ENCODE results near the gene PURA. TPM values are rescaled to one million over a fixed set of nuclear protein-coding genes. Genes with fewer than 3 reads are reported as not detected.

PURA gene
- total and polyA plus RNA-seq, 2 donors (not counting 1 experiment from before 2014, with no cell fraction given): 2.2 to 23.5 TPM

GRCh38 chr5:140150201-140150600, 36.3 kb downstream of the PURA start:
- no peak overlapping the region for H3K9ac ChIP-seq (ENCODE audit: low read length)
- intact Hi-C loops (cut with micrococcal nuclease): no loop called here
- H3K4me3 Mint-ChIP-seq: no peak overlapping the region
- peaks cover 25% of the 10 kb centered on the region for H4K20me1 ChIP-seq (ENCODE audit: control insufficient read depth, insufficient read depth, low read length, poor library complexity, severe bottlenecking)
- POLR2A ChIA-PET: no interaction called here
- TF ChIP-seq EZH2 (IDR thresholded peaks at IDR 0.05; ENCODE audit: borderline replicate concordance, insufficient read depth, low read depth, low read length, poor library complexity, severe bottlenecking) (no peak), CTCF (IDR thresholded peaks at IDR 0.05) (no peak)
- peaks cover 14 to 17% of the 10 kb centered on the region in 2 donors for H3K4me1 ChIP-seq (ENCODE audit: control insufficient read depth in 2 of 2, insufficient read depth in 2 of 2, low read length in 2 of 2)
- H3K4me3 ChIP-seq (ENCODE audit: control extremely low read depth in 1 of 5, extremely low read depth in 1 of 5, insufficient read depth in 1 of 5, low read depth in 2 of 5, low read length in 4 of 5): no peak overlapping the region
- CTCF ChIA-PET: interaction anchor here (1.0 to 23.0 kb wide), 3 partner anchors 9 to 79 kb away, joined by 3 to 513 read pairs (median 5); no protein-coding TSS in a partner anchor
- no peak overlapping the region for H2AFZ ChIP-seq (ENCODE audit: insufficient read depth, low read depth, low read length, poor library complexity, severe bottlenecking)
- no peaks in the 10 kb centered on the region for H3K36me3 ChIP-seq (replicated peaks in 1 of 2; ENCODE audit: control extremely low read depth in 1 of 2, control insufficient read depth in 1 of 2, extremely low read depth in 1 of 2, insufficient read depth in 2 of 2, low read length in 1 of 2)
- no peaks in the 10 kb centered on the region for H3K9me3 Mint-ChIP-seq (ENCODE audit: insufficient read depth)
- H3K27me3 ChIP-seq (replicated peaks in 1 of 4; ENCODE audit: control extremely low read depth in 1 of 4, control insufficient read depth in 3 of 4, insufficient read depth in 4 of 4, low read length in 3 of 4): peaks cover 0 to 21% (median 7%) of the 10 kb centered on the region in 4 experiments
- peaks cover 0 to 3% (median 0%) of the 10 kb centered on the region in 3 donors for H3K9me3 ChIP-seq (ENCODE audit: control extremely low read depth in 1 of 3, control insufficient read depth in 2 of 3, insufficient read depth in 1 of 3, low read length in 2 of 3)
- no peak overlapping the region for H3K27ac ChIP-seq (ENCODE audit: low read length in 2 of 2)
- H3K27ac Mint-ChIP-seq: no peak overlapping the region
- WGBS (ENCODE audit: insufficient coverage): no CpG with 5 or more reads among the region's 2 CpGs
- DNase-seq (no peak), ATAC-seq (ENCODE audit: low read depth) (no peak)
- H3K27me3 Mint-ChIP-seq: peaks cover 12% of the 10 kb centered on the region
- no peak overlapping the region for H3K4me2 ChIP-seq (replicated peaks; ENCODE audit: low read depth, low read length, poor library complexity, severe bottlenecking)
- H3K4me1 Mint-ChIP-seq: peaks cover 17% of the 10 kb centered on the region
- H3K79me2 ChIP-seq (ENCODE audit: control insufficient read depth, insufficient read depth, low read length): peaks cover 9% of the 10 kb centered on the region

GRCh38 chr5:140151144-140152021, 37.5 kb downstream of the PURA start:
- Histone ChIP-seq H3K79me2 (ENCODE audit: control insufficient read depth, insufficient read depth, low read length) (peaks cover 5% of the 10 kb centered on the region), H3K27ac (ENCODE audit: low read length in 2 of 2) (no peak overlapping the region), H4K20me1 (ENCODE audit: control insufficient read depth, insufficient read depth, low read length, poor library complexity, severe bottlenecking) (peaks cover 13% of the 10 kb centered on the region), H3K9me3 (ENCODE audit: control extremely low read depth in 1 of 3, control insufficient read depth in 2 of 3, insufficient read depth in 1 of 3, low read length in 2 of 3) (no peaks in the 10 kb centered on the region), H3K4me2 (replicated peaks; ENCODE audit: low read depth, low read length, poor library complexity, severe bottlenecking) (no peak overlapping the region), H2AFZ (ENCODE audit: insufficient read depth, low read depth, low read length, poor library complexity, severe bottlenecking) (no peak overlapping the region), H3K27me3 (replicated peaks in 1 of 4; ENCODE audit: control extremely low read depth in 1 of 4, control insufficient read depth in 3 of 4, insufficient read depth in 4 of 4, low read length in 3 of 4) (peaks cover 0 to 10% (median 1%) of the 10 kb centered on the region in 4 experiments), H3K36me3 (replicated peaks in 1 of 2; ENCODE audit: control extremely low read depth in 1 of 2, control insufficient read depth in 1 of 2, extremely low read depth in 1 of 2, insufficient read depth in 2 of 2, low read length in 1 of 2) (no peaks in the 10 kb centered on the region), H3K4me3 (ENCODE audit: control extremely low read depth in 1 of 5, extremely low read depth in 1 of 5, insufficient read depth in 1 of 5, low read depth in 2 of 5, low read length in 4 of 5) (no peak overlapping the region), H3K9ac (ENCODE audit: low read length) (no peak overlapping the region), H3K4me1 (ENCODE audit: control insufficient read depth in 2 of 2, insufficient read depth in 2 of 2, low read length in 2 of 2) (peaks cover 2 to 6% of the 10 kb centered on the region in 2 donors)
- intact Hi-C loops (cut with micrococcal nuclease): no loop called here
- Mint-ChIP-seq H3K4me1 (peaks cover 11% of the 10 kb centered on the region), H3K27me3 (peaks cover 6% of the 10 kb centered on the region), H3K9me3 (ENCODE audit: insufficient read depth) (no peaks in the 10 kb centered on the region), H3K4me3 (no peak overlapping the region), H3K27ac (no peak overlapping the region)
- DNase-seq: no peak
- ATAC-seq (ENCODE audit: low read depth): no peak
- ChIA-PET CTCF (interaction anchor here (1.2 to 23.0 kb wide), 3 partner anchors 7 to 81 kb away, joined by 3 to 513 read pairs (median 100); no protein-coding TSS in a partner anchor), POLR2A (no interaction called here)
- 92% methylated on average over 2 of the region's 7 CpGs for WGBS (ENCODE audit: insufficient coverage)
- no peak for TF ChIP-seq CTCF (IDR thresholded peaks at IDR 0.05)
- TF ChIP-seq EZH2 (IDR thresholded peaks at IDR 0.05; ENCODE audit: borderline replicate concordance, insufficient read depth, low read depth, low read length, poor library complexity, severe bottlenecking): no peak

Data from B cell (primary cell).